IMR-90 (cell line): ENCODE data around the gene NLGN4X. TPM values are rescaled to one million over a fixed set of nuclear protein-coding genes. Genes with fewer than 3 reads are reported as not detected.

Experiments
- ATAC-seq: fragments of 200-7000 bp; cut with Tn5 transposase; 2 replicates; pipeline ENCODE4 v1.9.1; 2020; ENCODE audit warnings: low read depth, mild to moderate bottlenecking, moderate library complexity
- BruUV-seq: library from RNA; stranded (reverse); fragments of 400-500 nt; replicated peaks from 2 replicates; lab custom pipeline; 2021; lab: Mats Ljungman, UMichigan
- CTCF ChIA-PET: fragments of 300-600 bp; formaldehyde crosslinking; extraction: SDS; loops from one replicate; lab custom pipeline; 2021; ENCODE audit warnings: antibody characterized with exemption; lab: Yijun Ruan, JAX
- POLR2A ChIA-PET: fragments of 300-600 bp; sonication (Branson Sonifier 250); formaldehyde crosslinking; loops from one replicate; lab custom pipeline; 2022; ENCODE audit warnings: antibody characterized with exemption; ENCODE audit not compliant: unreplicated experiment; lab: Charles Lee
- DNase-seq: peaks from one replicate; pipeline ENCODE4 v3.0.0; 2013
- H2AFZ ChIP-seq: replicated peaks from 2 replicates; pipeline ENCODE3; 2013; ENCODE audit warnings: low read length, mild to moderate bottlenecking; ENCODE audit not compliant: poor library complexity
- H2AK5ac ChIP-seq: 2 replicates; pipeline ENCODE4 v1.6.1; 2013; ENCODE audit warnings: low read depth, low read length, inconsistent platforms
- H2AK9ac ChIP-seq: replicated peaks from 2 replicates; pipeline ENCODE3; 2013; ENCODE audit warnings: mild to moderate bottlenecking, low read depth, low read length, moderate library complexity; ENCODE audit not compliant: poor library complexity
- H2BK120ac ChIP-seq: 2 replicates; pipeline ENCODE4 v1.6.1; 2013; ENCODE audit warnings: low read depth, low read length, inconsistent platforms
- H2BK15ac ChIP-seq: 3 replicates; pipeline ENCODE4 v1.6.1; 2013; ENCODE audit warnings: low read depth, low read length, inconsistent platforms
- H2BK20ac ChIP-seq: 2 replicates; pipeline ENCODE4 v1.6.1; 2013; ENCODE audit warnings: low read depth, mild to moderate bottlenecking, inconsistent platforms, low read length, moderate library complexity
- H2BK5ac ChIP-seq: 2 replicates; pipeline ENCODE4 v1.6.1; 2013; ENCODE audit warnings: mild to moderate bottlenecking, low read depth, low read length, inconsistent platforms; ENCODE audit not compliant: poor library complexity, severe bottlenecking
- H3K14ac ChIP-seq: replicated peaks from 2 replicates; pipeline ENCODE4 v1.6.1; 2013; ENCODE audit warnings: low read depth, low read length, inconsistent platforms
- H3K18ac ChIP-seq: 2 replicates; pipeline ENCODE4 v1.6.1; 2013; ENCODE audit warnings: low read depth, low read length, control low read depth
- H3K23ac ChIP-seq: 2 replicates; pipeline ENCODE4 v1.6.1; 2013; ENCODE audit warnings: low read depth, low read length, inconsistent platforms
- H3K27ac ChIP-seq: 2 replicates; pipeline ENCODE4 v1.5.1; 2013; ENCODE audit warnings: mild to moderate bottlenecking, control low read depth, low read length; ENCODE audit not compliant: insufficient read depth
- H3K27me3 ChIP-seq: 2 replicates; pipeline ENCODE4 v1.6.1; 2013; ENCODE audit warnings: low read length; ENCODE audit not compliant: control insufficient read depth, insufficient read depth
- H3K36me3 ChIP-seq: 2 replicates; pipeline ENCODE4 v1.6.1; 2013; ENCODE audit warnings: low read length, mixed read lengths; ENCODE audit not compliant: control insufficient read depth, insufficient read depth
- H3K4ac ChIP-seq: 2 replicates; pipeline ENCODE4 v1.6.1; 2013; ENCODE audit warnings: low read depth, low read length, inconsistent platforms
- H3K4me1 ChIP-seq: 2 replicates; pipeline ENCODE4 v1.6.1; 2013; ENCODE audit warnings: low read length, mixed read lengths; ENCODE audit not compliant: control insufficient read depth, insufficient read depth
- H3K4me2 ChIP-seq: 2 replicates; pipeline ENCODE4 v1.6.1; 2013; ENCODE audit warnings: low read depth, mild to moderate bottlenecking, control low read depth, low read length, moderate library complexity
- H3K4me3 ChIP-seq: 2 replicates; pipeline ENCODE4 v1.5.1; 2013; ENCODE audit warnings: low read depth, mild to moderate bottlenecking, control low read depth, low read length, moderate library complexity; ENCODE audit not compliant: insufficient read depth
- H3K56ac ChIP-seq: 2 replicates; pipeline ENCODE4 v1.6.1; 2013; ENCODE audit warnings: low read length, inconsistent platforms; ENCODE audit not compliant: insufficient read depth; ENCODE audit errors: extremely low read depth
- H3K79me1 ChIP-seq, 2 experiments: 2 replicates each; pipeline ENCODE4 v1.6.1; 2013; ENCODE audit warnings: low read length in 2 of 2, inconsistent platforms in 1 of 2, low read depth in 1 of 2
- H3K9ac ChIP-seq: 2 replicates; pipeline ENCODE4 v1.6.1; 2013; ENCODE audit warnings: low read depth, low read length, control low read depth
- H3K9me1 ChIP-seq: 2 replicates; pipeline ENCODE4 v1.6.1; 2013; ENCODE audit warnings: low read length, inconsistent platforms; ENCODE audit not compliant: insufficient read depth
- H3K9me3 ChIP-seq: 2 replicates; pipeline ENCODE4 v1.6.1; 2013; ENCODE audit warnings: low read length; ENCODE audit not compliant: control insufficient read depth, insufficient read depth
- H4K20me1 ChIP-seq: 2 replicates; pipeline ENCODE4 v1.6.1; 2013; ENCODE audit warnings: low read length, inconsistent platforms; ENCODE audit not compliant: insufficient read depth
- H4K5ac ChIP-seq: 2 replicates; pipeline ENCODE4 v1.6.1; 2013; ENCODE audit warnings: mild to moderate bottlenecking, low read depth, low read length, control low read depth
- H4K8ac ChIP-seq, 2 experiments: 2 replicates each; pipeline ENCODE4 v1.6.1; 2013; ENCODE audit warnings: low read depth in 2 of 2, low read length in 2 of 2, control low read depth in 1 of 2, inconsistent platforms in 1 of 2
- H4K91ac ChIP-seq: 2 replicates; pipeline ENCODE4 v1.6.1; 2013; ENCODE audit warnings: low read depth, low read length, inconsistent platforms; ENCODE audit not compliant: insufficient read depth
- BHLHE40 ChIP-seq: fragments of 150-350 bp; IDR thresholded peaks from 2 replicates; pipeline ENCODE4 v1.6.1; 2016; ENCODE audit warnings: mild to moderate bottlenecking, low read depth, low read length
- CEBPB ChIP-seq: IDR thresholded peaks from 2 replicates; pipeline ENCODE4 v1.6.1; 2012; ENCODE audit warnings: low read depth, low read length, improper control_type of control experiment
- CHD1 ChIP-seq: IDR thresholded peaks from 2 replicates; pipeline ENCODE4 v1.6.1; 2012; ENCODE audit warnings: low read depth, low read length, improper control_type of control experiment
- FOS ChIP-seq: fragments of 150-350 bp; IDR thresholded peaks from 2 replicates; pipeline ENCODE4 v1.6.1; 2016; ENCODE audit warnings: low read depth, low read length
- MAFK ChIP-seq: IDR thresholded peaks from 2 replicates; pipeline ENCODE4 v1.6.1; 2012; ENCODE audit warnings: low read depth, low read length, improper control_type of control experiment
- MAZ ChIP-seq: IDR thresholded peaks from 2 replicates; pipeline ENCODE4 v1.6.1; 2012; ENCODE audit warnings: low read depth, mild to moderate bottlenecking, low read length, improper control_type of control experiment, moderate library complexity, borderline replicate concordance
- MXI1 ChIP-seq: IDR thresholded peaks from 2 replicates; pipeline ENCODE4 v1.6.1; 2012; ENCODE audit warnings: low read depth, mild to moderate bottlenecking, low read length, moderate library complexity, borderline replicate concordance
- NFE2L2 ChIP-seq: fragments of 150-350 bp; IDR thresholded peaks from 2 replicates; pipeline ENCODE4 v1.6.1; 2016; ENCODE audit warnings: low read depth, mild to moderate bottlenecking, low read length
- POLR2A ChIP-seq: IDR thresholded peaks from 2 replicates; pipeline ENCODE4 v1.6.1; 2012; ENCODE audit warnings: mild to moderate bottlenecking, low read depth, low read length
- RCOR1 ChIP-seq: IDR thresholded peaks from 2 replicates; pipeline ENCODE4 v1.6.1; 2012; ENCODE audit warnings: mild to moderate bottlenecking, low read length, improper control_type of control experiment; ENCODE audit not compliant: insufficient replicate concordance
- RFX5 ChIP-seq: IDR thresholded peaks from 2 replicates; pipeline ENCODE4 v1.8.0; 2012; ENCODE audit warnings: low read depth, mild to moderate bottlenecking, low read length, moderate library complexity
- SMC3 ChIP-seq: fragments of 150-350 bp; IDR thresholded peaks from 2 replicates; pipeline ENCODE4 v1.6.1; 2016; ENCODE audit warnings: low read depth, mild to moderate bottlenecking, antibody characterized with exemption, low read length, moderate library complexity
- USF2 ChIP-seq: fragments of 150-350 bp; IDR thresholded peaks from 2 replicates; pipeline ENCODE4 v1.6.1; 2017; ENCODE audit warnings: mild to moderate bottlenecking, antibody characterized with exemption, low read length, low read depth
- WGBS, 2 experiments: methylation state at CpG; one replicate each; pipeline versions ENCODE4 v1.1.5 to v1.1.7; 2013; ENCODE audit warnings: missing lambda C conversion rate in 2 of 2; ENCODE audit not compliant: insufficient read length in 1 of 2; ENCODE audit errors: extremely low coverage in 2 of 2; 5-methylcytosine and 5-hydroxymethylcytosine counted together
- dilution Hi-C: fragments of 300-500 bp; cut with HindIII; formaldehyde crosslinking; loops from one replicate; pipeline ENCODE4 v1.14.3; 2018; ENCODE audit warnings: low sequenced_read_pairs; ENCODE audit not compliant: unreplicated experiment
- in situ Hi-C: fragments of 300-500 bp; cut with MboI; formaldehyde crosslinking; loops from 3 replicates; pipeline ENCODE4 v1.14.3; 2019; ENCODE audit warnings: low sequenced_read_pairs, inconsistent platforms, mixed read lengths
- intact Hi-C: fragments of 100-400 bp; cut with micrococcal nuclease; formaldehyde crosslinking; loops from 2 replicates; pipeline ENCODE4 v1.10.0; 2022
- polyA plus RNA-seq, 3 experiments: library from polyadenylated mRNA; depleted of rRNA; stranded (reverse); fragments of >200 nt; gene quantifications; 2 replicates each; pipeline ENCODE4 v1.2.3, GENCODE V29; 2012; ENCODE audit warnings: low replicate concordance in 1 of 3
- total RNA-seq: library from RNA; depleted of rRNA; stranded (reverse); fragments of >200 nt; gene quantifications from 2 replicates; pipeline ENCODE4 v1.2.3, GENCODE V29; 2012
- TF ChIP-seq, protein P1 (sequence below): fragments of 150-350 bp; IDR thresholded peaks from 2 replicates; pipeline ENCODE4 v1.6.1; 2016; ENCODE audit warnings: low read depth, mild to moderate bottlenecking, low read length, moderate library complexity, borderline replicate concordance

The NLGN4X gene
- total and polyA plus RNA-seq, 2 of the 4 experiments (the other 2 are of a cell fraction), result not detected

DNA sequence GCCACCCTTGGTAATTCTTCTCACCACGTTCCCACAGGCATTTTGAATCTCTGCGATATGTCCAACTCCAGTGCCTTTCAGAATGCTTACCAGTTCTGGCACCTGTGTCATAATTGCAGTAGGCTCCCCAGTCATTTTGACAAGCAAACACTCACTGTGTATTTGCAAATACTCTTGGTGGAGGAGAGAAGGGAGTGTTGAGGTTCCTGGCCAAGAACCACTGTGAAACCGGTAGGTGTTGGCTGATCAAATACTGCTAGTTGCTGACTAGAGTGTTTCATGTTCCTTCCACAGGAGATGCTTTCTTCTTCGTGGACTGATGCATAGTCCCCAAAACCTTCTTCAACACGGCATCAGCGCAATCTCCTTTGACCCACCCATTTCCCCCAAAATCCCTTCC lies 16.0 kb upstream of the NLGN4X start:
- Histone ChIP-seq H3K4me3 (no peak overlapping the region), H3K27me3 (no peaks in the 10 kb centered on the region), H4K20me1 (no peaks in the 10 kb centered on the region), H2BK15ac (no peak overlapping the region), H3K23ac (no peak overlapping the region), H2AK5ac (no peak overlapping the region), H4K8ac (no peak overlapping the region), H3K27ac (no peak overlapping the region), H3K9me3 (peaks cover 8% of the 10 kb centered on the region; the same call in 1 of the 2 replicates), H2BK120ac (no peak overlapping the region), H3K56ac (no peak overlapping the region), H4K91ac (no peak overlapping the region), H4K5ac (no peak overlapping the region), H3K9me1 (no peaks in the 10 kb centered on the region), H3K14ac (no peak overlapping the region), H3K9ac (no peak overlapping the region), H2AK9ac (no peak overlapping the region), H3K4ac (no peak overlapping the region), H2BK5ac (no peak overlapping the region), H2BK20ac (no peak overlapping the region), H3K18ac (no peak overlapping the region), H2AFZ (no peak overlapping the region), H3K4me1 (no peaks in the 10 kb centered on the region), H3K36me3 (no peaks in the 10 kb centered on the region), H3K79me1 (no peaks in the 10 kb centered on the region), H3K4me2 (no peak overlapping the region)
- no CpG with 5 or more reads among the region's 6 CpGs for WGBS, 2 experiments
- CTCF ChIA-PET, result no interaction called here
- TF ChIP-seq MXI1 (no peak), MAZ (no peak), BHLHE40 (no peak), FOS (no peak), SMC3 (no peak), RFX5 (no peak), USF2 (no peak), CHD1 (no peak), MAFK (no peak), POLR2A (no peak), CEBPB (no peak), NFE2L2 (no peak), RCOR1 (no peak)
- TF ChIP-seq, protein P1, sequence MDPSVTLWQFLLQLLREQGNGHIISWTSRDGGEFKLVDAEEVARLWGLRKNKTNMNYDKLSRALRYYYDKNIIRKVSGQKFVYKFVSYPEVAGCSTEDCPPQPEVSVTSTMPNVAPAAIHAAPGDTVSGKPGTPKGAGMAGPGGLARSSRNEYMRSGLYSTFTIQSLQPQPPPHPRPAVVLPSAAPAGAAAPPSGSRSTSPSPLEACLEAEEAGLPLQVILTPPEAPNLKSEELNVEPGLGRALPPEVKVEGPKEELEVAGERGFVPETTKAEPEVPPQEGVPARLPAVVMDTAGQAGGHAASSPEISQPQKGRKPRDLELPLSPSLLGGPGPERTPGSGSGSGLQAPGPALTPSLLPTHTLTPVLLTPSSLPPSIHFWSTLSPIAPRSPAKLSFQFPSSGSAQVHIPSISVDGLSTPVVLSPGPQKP, result no peak
- dilution Hi-C loops (no loop called here), intact Hi-C loops (no loop called here), in situ Hi-C loops (no loop called here)
- ATAC-seq, result no peak
- BruUV-seq, result no TSS peak
- DNase-seq, result no peak
- POLR2A ChIA-PET, result no interaction called here
